Gastrocnemius medialis (tissue), 4 donors: ENCODE results near the gene NDUFB8. TPM values are rescaled to one million over a fixed set of nuclear protein-coding genes. Genes with fewer than 3 reads are reported as not detected.

Experiments used
- ATAC-seq, 2 donors: fragments of 150-250 bp; one replicate each; pipeline ENCODE4 v1.9.1; 2016
- DNase-seq, 2 donors: peaks; one replicate each; pipeline ENCODE4 v3.0.0-alpha.2; 2019
- H3K27ac ChIP-seq, 4 donors: fragments of 200-600 bp; sonication (generic); 1 replicate in 1 of 4; 2 replicates in 3 of 4; pipeline ENCODE4 v1.5.1; 2016 to 2018; ENCODE audit warnings: mild to moderate bottlenecking in 2 of 4, moderate library complexity in 1 of 4
- H3K27me3 ChIP-seq, 3 donors: fragments of 200-600 bp; sonication (generic) in 2 of 3; 1 replicate in 1 of 3; 2 replicates in 2 of 3; pipeline versions ENCODE4 v1.5.1 to v1.6.0; 2016 to 2019; ENCODE audit warnings: mild to moderate bottlenecking in 1 of 3, moderate library complexity in 1 of 3
- H3K36me3 ChIP-seq, 2 donors: fragments of 200-600 bp; sonication (generic) in 1 of 2; one replicate each; pipeline ENCODE4 v1.5.1; 2017 to 2018
- H3K4me1 ChIP-seq, 2 donors: fragments of 200-600 bp; sonication (generic) in 1 of 2; one replicate each; pipeline ENCODE4 v1.5.1; 2016 to 2017; ENCODE audit warnings: mild to moderate bottlenecking in 2 of 2
- H3K4me3 ChIP-seq, 4 donors: fragments of 200-600 bp; sonication (generic) in 3 of 4; 1 replicate in 1 of 4; 2 replicates in 3 of 4; pipeline ENCODE4 v1.5.1; 2016 to 2019; ENCODE audit warnings: mild to moderate bottlenecking in 2 of 4
- H3K9me3 ChIP-seq, 3 donors: fragments of 200-600 bp; sonication (generic) in 2 of 3; 1 replicate in 1 of 3; 2 replicates in 2 of 3; pipeline ENCODE4 v1.5.1; 2016 to 2019
- CTCF ChIP-seq, 5 experiments: fragments of 450-650 bp in 3 of 5; fragments of 200-600 bp in 2 of 5; sonication (generic) in 2 of 5; IDR thresholded peaks in 4 of 5; conservative IDR thresholded peaks in 1 of 5; 1 replicate in 4 of 5; 2 replicates in 1 of 5; pipeline ENCODE4 v1.5.1; 2016 to 2019; ENCODE audit warnings: antibody characterized with exemption in 5 of 5, mild to moderate bottlenecking in 3 of 5, moderate library complexity in 3 of 5
- POLR2A ChIP-seq, 2 donors: fragments of 450-650 bp; IDR thresholded peaks; one replicate each; pipeline ENCODE4 v1.6.1; 2017; ENCODE audit warnings: antibody characterized with exemption in 2 of 2, mild to moderate bottlenecking in 2 of 2, moderate library complexity in 2 of 2
- in situ Hi-C, 4 donors: fragments of 200-750 bp; cut with MboI; loops; one replicate each; pipeline versions ENCODE4 v1.15.0 to v1.8.0; 2017; ENCODE audit warnings: low sequenced_read_pairs in 4 of 4
- intact Hi-C: fragments of 100-400 bp; cut with DNase I; formaldehyde crosslinking; loops from one replicate; pipeline ENCODE4 v1.15.1; 2023; ENCODE audit warnings: low total_unique reads
- total RNA-seq, 4 donors: library from RNA; depleted of rRNA; stranded (reverse); fragments of >200 nt; gene quantifications; one replicate each; pipeline versions ENCODE4 v1.1.0 to v1.2.3, GENCODE V29; 2016

Gene NDUFB8
- total RNA-seq, 4 donors from 2014 or later = 170 to 229 (median 219) TPM

GRCh38 chr10:100518761-100519241 lies 10.9 kb downstream of the NDUFB8 start:
- H3K9me3 ChIP-seq = no peaks in the 10 kb centered on the region
- peak overlapping the region; percentile 69 to 82 (median 79) for H3K27ac ChIP-seq
- H3K4me3 ChIP-seq = peak overlapping the region; percentile 59 to 70 (median 67)
- peak; percentile 69 to 75 for ATAC-seq
- peaks cover 0 to 12% of the 10 kb centered on the region in 2 donors for H3K36me3 ChIP-seq
- no peaks in the 10 kb centered on the region for H3K27me3 ChIP-seq
- in situ Hi-C loops = loop anchor here (5.0 to 25.0 kb wide), 4 partner anchors 82 to 182 kb away; partner anchors contain the start of genes SCD (in 3 of the 4) and PKD2L1 (in 1 of the 4)
- TF ChIP-seq POLR2A (IDR thresholded peaks at IDR 0.05) (no peak), CTCF (IDR thresholded peaks at IDR 0.05 in 4 of 5, conservative IDR thresholded peaks at IDR 0.05 in 1 of 5) (peak; percentile 55 to 80 (median 70))
- peaks cover 27 to 31% of the 10 kb centered on the region in 2 donors for H3K4me1 ChIP-seq
- peak; percentile 55 to 71 for DNase-seq
- intact Hi-C loops = loop anchor here (1.0 to 5.0 kb wide), 3 partner anchors 36 to 146 kb away; no protein-coding TSS in a partner anchor

- in situ Hi-C loops = loop anchor here (5.0 to 25.0 kb wide), 4 partner anchors 80 to 180 kb away; partner anchors contain the start of genes SCD (in 3 of the 4) and PKD2L1 (in 1 of the 4)
- H3K36me3 ChIP-seq = no peaks in the 10 kb centered on the region
- peak overlapping the region; percentile 65 to 82 (median 80) for H3K27ac ChIP-seq
- peak; percentile 31 to 51 (median 44) for TF ChIP-seq CTCF (IDR thresholded peaks at IDR 0.05 in 4 of 5, conservative IDR thresholded peaks at IDR 0.05 in 1 of 5)
- no peak for TF ChIP-seq POLR2A (IDR thresholded peaks at IDR 0.05)
- intact Hi-C loops = loop anchor here (2.0 to 5.0 kb wide), 2 partner anchors 145 to 176 kb away; no protein-coding TSS in a partner anchor
- peak; percentile 75 to 88 for DNase-seq
- no peak overlapping the region for H3K4me3 ChIP-seq
- peaks cover 27 to 31% of the 10 kb centered on the region in 2 donors for H3K4me1 ChIP-seq
- ATAC-seq = peak; percentile 82 to 87
- no peaks in the 10 kb centered on the region for H3K27me3 ChIP-seq
- H3K9me3 ChIP-seq = no peaks in the 10 kb centered on the region
Observed at GRCh38 chr10:100516847-100517246, 12.8 kb downstream of the NDUFB8 start.

GRCh38 chr10:100515612-100516011 lies 14.1 kb downstream of the NDUFB8 start:
- DNase-seq = no peak
- no peak for ATAC-seq
- Histone ChIP-seq H3K36me3 (no peaks in the 10 kb centered on the region), H3K9me3 (no peaks in the 10 kb centered on the region), H3K27ac (peak overlapping the region in 3 of 4 donors; percentile 65 to 82 (median 65)), H3K27me3 (no peaks in the 10 kb centered on the region), H3K4me1 (peaks cover 27 to 31% of the 10 kb centered on the region in 2 donors), H3K4me3 (no peak overlapping the region)
- TF ChIP-seq CTCF (IDR thresholded peaks at IDR 0.05 in 4 of 5, conservative IDR thresholded peaks at IDR 0.05 in 1 of 5) = no peak
- no peak for TF ChIP-seq POLR2A (IDR thresholded peaks at IDR 0.05)
- in situ Hi-C loops (loop anchor here (5.0 to 25.0 kb wide), 4 partner anchors 78 to 178 kb away; partner anchors contain the start of genes SCD (in 3 of the 4) and PKD2L1 (in 1 of the 4)), intact Hi-C loops (loop anchor here (2.0 to 5.0 kb wide), 2 partner anchors 143 to 175 kb away; no protein-coding TSS in a partner anchor)

GRCh38 chr10:100510533-100511308 lies 18.9 kb downstream of the NDUFB8 start:
- Histone ChIP-seq H3K27me3 (no peaks in the 10 kb centered on the region), H3K4me3 (no peak overlapping the region), H3K4me1 (peaks cover 0 to 1% of the 10 kb centered on the region in 2 donors), H3K9me3 (no peaks in the 10 kb centered on the region), H3K27ac (no peak overlapping the region), H3K36me3 (peaks cover 0 to 16% of the 10 kb centered on the region in 2 donors)
- ATAC-seq (no peak), DNase-seq (no peak)
- in situ Hi-C loops = loop anchor here in 3 of 4 donors (10.0 to 25.0 kb wide), 2 partner anchors 166 to 173 kb away; partner anchors contain the start of genes SCD (in 3 of the 3) and PKD2L1 (in 1 of the 3)
- intact Hi-C loops = no loop called here
- no peak for TF ChIP-seq POLR2A (IDR thresholded peaks at IDR 0.05)
- TF ChIP-seq CTCF (IDR thresholded peaks at IDR 0.05 in 4 of 5, conservative IDR thresholded peaks at IDR 0.05 in 1 of 5) = no peak
